ENCODE results near the gene KPTN.

Gene KPTN

DNA sequence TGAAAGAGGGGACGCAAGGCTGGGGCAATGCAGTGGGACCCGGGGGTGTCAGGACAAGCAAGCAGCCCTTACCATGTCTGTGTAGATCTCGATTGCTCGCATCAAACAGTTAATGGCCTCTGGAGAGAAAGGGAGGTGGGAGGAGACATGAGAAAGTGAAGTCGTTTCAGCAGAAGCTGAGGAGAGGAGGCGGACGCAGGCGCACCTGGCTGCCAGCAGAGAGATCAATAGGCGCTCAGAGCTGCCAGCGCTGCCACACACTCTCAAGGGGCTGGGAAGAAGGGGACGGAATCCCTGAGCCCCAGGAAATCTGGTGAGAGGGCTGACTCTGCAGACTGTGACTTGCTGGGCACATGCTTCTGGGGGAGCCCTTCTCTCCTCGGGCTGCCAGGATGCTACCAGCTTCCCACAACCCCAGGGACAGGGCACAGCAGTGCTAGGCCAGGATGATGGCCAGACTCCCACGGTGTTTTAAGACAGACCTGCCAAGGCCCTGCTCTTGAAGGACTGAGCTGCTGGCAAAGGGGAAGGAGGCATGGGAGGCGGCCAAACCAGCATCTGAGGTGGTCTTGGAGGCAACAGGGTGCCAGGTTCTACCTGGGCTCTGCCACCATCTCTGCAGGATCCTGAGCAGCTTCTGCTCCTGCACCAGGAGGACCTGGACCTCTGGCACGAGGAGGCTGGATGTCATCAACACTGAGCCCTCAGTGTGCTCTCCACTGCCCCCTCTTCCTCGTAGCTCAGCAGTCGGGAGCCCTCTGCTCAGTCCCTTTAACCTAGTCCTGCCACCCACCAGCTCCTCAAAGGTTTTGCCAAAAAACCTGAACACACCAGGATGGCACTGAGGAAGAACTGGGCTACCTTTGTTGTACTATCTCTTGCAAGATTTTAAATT is 11.7 kb upstream of the KPTN start:
- no peak overlapping the region for H3K4me3 ChIP-seq (ENCODE audit: low read depth, low read length)
- TF ChIP-seq CTCF (IDR thresholded peaks at IDR 0.05; ENCODE audit: insufficient read depth, low read depth, low read length, missing control alignments) = no peak
- no peak for DNase-seq (ENCODE audit: low read depth)

GRCh38 chr19:47494729-47495128 is 10.7 kb upstream of the KPTN start:
- no peak for TF ChIP-seq CTCF (IDR thresholded peaks at IDR 0.05; ENCODE audit: insufficient read depth, low read depth, low read length, missing control alignments)
- no peak for DNase-seq (ENCODE audit: low read depth)
- H3K4me3 ChIP-seq (ENCODE audit: low read depth, low read length) = no peak overlapping the region

DNA sequence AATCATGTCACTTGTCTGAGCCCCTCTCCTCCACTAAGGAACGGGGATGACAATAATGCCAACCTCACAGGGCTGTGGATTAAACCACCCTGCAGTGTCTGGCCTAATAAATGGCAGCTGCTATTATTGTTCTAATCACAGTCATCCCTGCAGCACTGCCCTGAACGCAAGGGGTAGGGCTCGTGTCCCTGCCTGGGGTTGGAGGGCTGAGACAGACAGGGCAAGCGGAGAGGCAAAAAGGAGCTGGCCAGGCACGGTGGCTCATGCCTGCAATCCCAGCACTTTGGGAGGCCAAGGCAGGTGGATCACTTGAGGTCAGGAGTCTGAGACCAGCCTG is 10.2 kb upstream of the KPTN start:
- no peak overlapping the region for H3K4me3 ChIP-seq (ENCODE audit: low read depth, low read length)
- TF ChIP-seq CTCF (IDR thresholded peaks at IDR 0.05; ENCODE audit: insufficient read depth, low read depth, low read length, missing control alignments) = no peak
- DNase-seq (ENCODE audit: low read depth) = no peak

- no peak for TF ChIP-seq CTCF (IDR thresholded peaks at IDR 0.05; ENCODE audit: insufficient read depth, low read depth, low read length, missing control alignments)
- DNase-seq (ENCODE audit: low read depth) = no peak
- no peak overlapping the region for H3K4me3 ChIP-seq (ENCODE audit: low read depth, low read length)
Observed at GRCh38 chr19:47493378-47494210, 9.6 kb upstream of the KPTN start.

DNA sequence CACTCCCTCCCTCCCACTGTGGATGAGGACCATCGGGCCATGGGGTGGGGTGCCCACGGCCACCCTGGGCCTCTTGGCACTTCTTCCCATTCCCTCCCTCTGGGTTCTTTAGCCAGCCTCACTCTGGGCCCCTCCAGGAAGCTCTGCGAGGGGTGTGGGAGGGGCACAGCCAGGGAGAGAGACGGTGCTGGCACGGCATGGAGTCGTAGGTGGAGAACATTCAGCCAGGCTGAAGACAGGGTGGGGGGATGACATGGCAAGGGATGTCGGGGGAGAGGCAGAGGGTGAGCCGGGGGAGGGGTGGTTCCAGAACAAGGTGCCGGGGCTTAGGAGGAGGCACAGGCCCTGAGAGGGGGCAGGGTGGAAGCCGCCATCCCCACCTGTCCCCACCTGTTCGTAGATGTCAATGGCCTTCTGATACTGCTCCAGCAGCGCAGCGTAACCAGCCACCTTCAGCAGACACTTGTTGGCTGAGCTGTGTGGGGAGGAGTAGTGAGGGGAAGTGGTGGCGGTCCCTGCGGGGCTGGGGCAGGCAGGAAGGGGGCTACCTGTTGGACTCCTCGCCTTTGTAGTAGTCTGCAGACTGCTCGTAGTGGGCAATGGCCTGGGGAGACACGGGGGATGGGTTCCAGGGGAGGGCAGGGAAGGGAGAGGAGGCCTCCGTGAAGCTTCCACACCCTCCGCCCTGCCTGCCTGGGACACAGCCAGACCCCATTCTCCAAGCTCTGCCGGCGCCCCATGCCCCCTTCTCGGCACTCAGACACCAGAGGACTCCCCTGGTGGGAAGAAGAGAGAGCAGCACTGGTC is 8.8 kb upstream of the KPTN start:
- TF ChIP-seq CTCF (IDR thresholded peaks at IDR 0.05; ENCODE audit: insufficient read depth, low read depth, low read length, missing control alignments) = no peak
- no peak overlapping the region for H3K4me3 ChIP-seq (ENCODE audit: low read depth, low read length)
- DNase-seq (ENCODE audit: low read depth) = no peak

- H3K4me3 ChIP-seq (ENCODE audit: low read depth, low read length) = no peak overlapping the region
- no peak for DNase-seq (ENCODE audit: low read depth)
- no peak for TF ChIP-seq CTCF (IDR thresholded peaks at IDR 0.05; ENCODE audit: insufficient read depth, low read depth, low read length, missing control alignments)
Observed at GRCh38 chr19:47492137-47492533, 8.1 kb upstream of the KPTN start.
